MCF 10A (cell line): ENCODE data around the gene ZNF100. TPM values are rescaled to one million over a fixed set of nuclear protein-coding genes. Genes with fewer than 3 reads are reported as not detected.
"Not testable (repeated sequence)": the region's sequence is repeated elsewhere in the genome, so short reads cannot be mapped to it uniquely, and the experiment has no call there.

ENCODE experiments used
- BruUV-seq: library from RNA; stranded (reverse); fragments of 400-500 nt; replicated peaks from 2 replicates; lab custom pipeline; 2021; lab: Mats Ljungman, UMichigan
- CTCF ChIA-PET: fragments of 300-600 bp; sonication (Branson Sonifier 250); formaldehyde crosslinking; extraction: SDS; loops from one replicate; lab custom pipeline; 2021; ENCODE audit warnings: antibody characterized with exemption, inconsistent platforms; lab: Yijun Ruan, JAX
- POLR2A ChIA-PET: fragments of 300-600, 350-650 bp; sonication (Branson Sonifier 250); formaldehyde crosslinking; extraction: SDS; loops from one replicate; lab custom pipeline; 2020; ENCODE audit warnings: antibody characterized with exemption, inconsistent platforms; lab: Yijun Ruan, JAX
- DNase-seq: peaks from one replicate; pipeline ENCODE4 v3.0.0-alpha.2; 2018; ENCODE audit not compliant: unreplicated experiment
- H3K27ac Mint-ChIP-seq: one replicate; pipeline ENCODE4 v1.8.0; 2022; ENCODE audit warnings: mild to moderate bottlenecking, low read depth, mixed read lengths; ENCODE audit not compliant: unreplicated experiment
- H3K27me3 Mint-ChIP-seq: one replicate; pipeline ENCODE4 v1.8.0; 2022; ENCODE audit warnings: mixed read lengths; ENCODE audit not compliant: insufficient read depth, unreplicated experiment
- H3K36me3 Mint-ChIP-seq: one replicate; pipeline ENCODE4 v1.8.0; 2022; ENCODE audit warnings: mild to moderate bottlenecking, moderate library complexity, mixed read lengths; ENCODE audit not compliant: insufficient read depth, unreplicated experiment
- H3K4me1 Mint-ChIP-seq: one replicate; pipeline ENCODE4 v1.8.0; 2022; ENCODE audit warnings: mixed read lengths; ENCODE audit not compliant: insufficient read depth, unreplicated experiment
- H3K4me3 Mint-ChIP-seq: one replicate; pipeline ENCODE4 v1.8.0; 2022; ENCODE audit warnings: mild to moderate bottlenecking, moderate library complexity, mixed read lengths; ENCODE audit not compliant: unreplicated experiment
- H3K9me3 Mint-ChIP-seq: one replicate; pipeline ENCODE4 v1.8.0; 2022; ENCODE audit warnings: mixed read lengths; ENCODE audit not compliant: unreplicated experiment
- CTCF ChIP-seq: fragments of 200-600 bp; IDR thresholded peaks from one replicate; pipeline ENCODE4 v1.8.0; 2022; ENCODE audit warnings: antibody characterized with exemption, mild to moderate bottlenecking; ENCODE audit not compliant: unreplicated experiment
- intact Hi-C: fragments of 100-400 bp; cut with micrococcal nuclease; formaldehyde crosslinking; loops from 2 replicates; pipeline ENCODE4 v1.14.1; 2022
- total RNA-seq: library from RNA; stranded (reverse); gene quantifications from 2 replicates; pipeline ENCODE4 v1.2.3, GENCODE V29; 2022

ZNF100 gene
- total RNA-seq, 1 experiment from 2014 or later = 9.3 TPM

- H3K27ac Mint-ChIP-seq = no peak overlapping the region
- H3K27me3 Mint-ChIP-seq = no peaks in the 10 kb centered on the region
- intact Hi-C loops = no loop called here
- H3K36me3 Mint-ChIP-seq = peaks cover 5% of the 10 kb centered on the region
- DNase-seq = no peak
- no peak for TF ChIP-seq CTCF
- H3K9me3 Mint-ChIP-seq = peaks cover 13% of the 10 kb centered on the region
- BruUV-seq = no TSS peak
- ChIA-PET POLR2A (no interaction called here), CTCF (no interaction called here)
- no peaks in the 10 kb centered on the region for H3K4me1 Mint-ChIP-seq
- H3K4me3 Mint-ChIP-seq = no peak overlapping the region
Measured at GRCh38 chr19:21680671-21681070, 86.7 kb downstream of the ZNF100 start.

- DNase-seq = no peak
- intact Hi-C loops = no loop called here
- ChIA-PET CTCF (interaction anchor here (0.6 kb wide), 1 partner anchor 706 kb away, joined by 7 read pairs; no protein-coding TSS in a partner anchor), POLR2A (no interaction called here)
- Mint-ChIP-seq H3K27me3 (no peaks in the 10 kb centered on the region), H3K36me3 (peaks cover 5% of the 10 kb centered on the region), H3K27ac (no peak overlapping the region), H3K4me1 (no peaks in the 10 kb centered on the region), H3K9me3 (peaks cover 13% of the 10 kb centered on the region), H3K4me3 (no peak overlapping the region)
- no peak for TF ChIP-seq CTCF
- BruUV-seq = no TSS peak
Measured at GRCh38 chr19:21680026-21680425, 87.4 kb downstream of the ZNF100 start.

- BruUV-seq = no TSS peak
Measured at GRCh38 chr19:21677696-21678418, 89.5 kb downstream of the ZNF100 start.

GRCh38 chr19:21674454-21674853 lies 92.9 kb downstream of the ZNF100 start:
- no peak for TF ChIP-seq CTCF
- Mint-ChIP-seq H3K27me3 (no peaks in the 10 kb centered on the region), H3K36me3 (peaks cover 1% of the 10 kb centered on the region), H3K9me3 (no peaks in the 10 kb centered on the region), H3K4me3 (no peak overlapping the region), H3K4me1 (no peaks in the 10 kb centered on the region), H3K27ac (no peak overlapping the region)
- intact Hi-C loops = no loop called here
- no peak for DNase-seq
- ChIA-PET POLR2A (no interaction called here), CTCF (interaction anchor here (1.0 kb wide), 1 partner anchor 87 kb away, joined by 3 read pairs; no protein-coding TSS in a partner anchor)
- no TSS peak for BruUV-seq

More at GRCh38 chr19:21677696-21678418, 89.5 kb downstream of the ZNF100 start:
- H3K27ac Mint-ChIP-seq = no peak overlapping the region
- peaks cover 13% of the 10 kb centered on the region for H3K9me3 Mint-ChIP-seq
- ChIA-PET CTCF (no interaction called here), POLR2A (no interaction called here)
- no peak for DNase-seq
- H3K27me3 Mint-ChIP-seq = no peaks in the 10 kb centered on the region
- no peak overlapping the region for H3K4me3 Mint-ChIP-seq
- intact Hi-C loops = no loop called here
- H3K36me3 Mint-ChIP-seq = peaks cover 5% of the 10 kb centered on the region
- TF ChIP-seq CTCF = no peak
- no peaks in the 10 kb centered on the region for H3K4me1 Mint-ChIP-seq

GRCh38 chr19:21673479-21673878 lies 93.9 kb downstream of the ZNF100 start:
- DNase-seq, POLR2A ChIA-PET, H3K9me3 Mint-ChIP-seq, H3K27ac Mint-ChIP-seq, H3K4me1 Mint-ChIP-seq, BruUV-seq, intact Hi-C loops, H3K36me3 Mint-ChIP-seq, H3K27me3 Mint-ChIP-seq, H3K4me3 Mint-ChIP-seq: not testable (repeated sequence)
- CTCF ChIA-PET = interaction anchor here (1.0 kb wide), 1 partner anchor 86 kb away, joined by 3 read pairs; no protein-coding TSS in a partner anchor
